Measurements from ENCODE around the gene POU3F1.

Gene POU3F1

DNA sequence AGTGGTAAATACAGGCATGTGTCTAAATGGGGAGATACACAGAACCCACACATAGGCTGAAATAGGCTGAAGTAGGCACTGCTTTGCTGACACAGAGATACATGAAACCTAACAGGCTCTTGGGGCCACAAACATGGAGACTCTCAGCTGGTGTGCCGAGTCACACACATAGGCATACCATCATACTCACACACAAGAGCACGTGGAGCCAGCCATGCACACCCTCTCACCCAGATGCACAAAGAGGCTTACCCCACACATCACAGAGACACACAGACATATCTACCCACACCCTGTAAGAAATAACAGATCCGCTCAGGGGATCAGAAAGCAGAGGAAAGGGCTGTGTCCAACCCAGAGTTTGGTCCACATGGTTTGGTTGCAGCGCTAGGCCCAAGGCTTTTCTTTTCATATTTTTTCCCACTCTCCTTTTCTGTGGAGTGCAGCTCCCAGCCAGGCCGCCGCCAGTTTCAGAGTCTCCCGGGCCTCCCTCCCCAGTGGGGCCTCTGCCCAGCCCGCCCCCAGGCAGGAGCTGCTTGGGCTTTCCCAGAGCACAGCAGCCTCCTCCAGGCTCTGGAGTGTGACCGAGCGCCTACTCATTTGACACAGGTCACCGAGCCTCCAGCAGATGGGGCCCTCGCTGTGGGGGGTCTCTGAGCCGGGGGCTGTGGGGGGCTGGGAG, 3.9 kb upstream of the POU3F1 start:
- in situ Hi-C loops (cut with MboI; ENCODE audit: low sequenced_read_pairs): no loop called here

DNA sequence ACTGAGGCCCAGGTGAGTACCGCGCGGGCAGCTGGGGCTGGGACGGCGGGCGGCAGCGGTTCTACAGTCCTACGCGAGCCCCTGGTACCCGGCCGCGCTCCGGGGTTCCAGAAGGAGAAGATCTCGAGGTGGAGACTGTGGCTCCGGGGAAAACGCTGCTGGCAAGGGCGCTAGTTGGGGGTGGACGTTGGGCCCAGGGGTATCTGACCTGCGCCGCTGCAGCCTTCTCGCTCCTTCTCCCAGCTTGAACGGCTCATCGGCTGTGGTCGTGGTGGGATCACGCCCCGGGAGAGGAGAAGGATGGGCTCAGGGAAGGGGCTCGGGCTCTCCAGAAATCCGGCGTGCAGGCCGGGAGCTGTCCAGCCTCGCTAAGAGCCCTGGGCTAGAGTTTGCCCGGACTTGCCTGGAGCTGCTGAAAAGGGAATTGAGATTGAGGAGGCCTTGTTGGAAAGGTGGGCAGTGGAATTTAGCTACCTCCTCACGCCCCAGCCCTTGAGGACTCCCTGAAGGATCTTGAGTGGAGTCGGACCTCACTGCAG, 1.1 kb upstream of the POU3F1 start:
- in situ Hi-C loops (cut with MboI; ENCODE audit: low sequenced_read_pairs): loop anchor here (25.0 kb wide), 1 partner anchor 540 kb away; no protein-coding TSS in a partner anchor

DNA sequence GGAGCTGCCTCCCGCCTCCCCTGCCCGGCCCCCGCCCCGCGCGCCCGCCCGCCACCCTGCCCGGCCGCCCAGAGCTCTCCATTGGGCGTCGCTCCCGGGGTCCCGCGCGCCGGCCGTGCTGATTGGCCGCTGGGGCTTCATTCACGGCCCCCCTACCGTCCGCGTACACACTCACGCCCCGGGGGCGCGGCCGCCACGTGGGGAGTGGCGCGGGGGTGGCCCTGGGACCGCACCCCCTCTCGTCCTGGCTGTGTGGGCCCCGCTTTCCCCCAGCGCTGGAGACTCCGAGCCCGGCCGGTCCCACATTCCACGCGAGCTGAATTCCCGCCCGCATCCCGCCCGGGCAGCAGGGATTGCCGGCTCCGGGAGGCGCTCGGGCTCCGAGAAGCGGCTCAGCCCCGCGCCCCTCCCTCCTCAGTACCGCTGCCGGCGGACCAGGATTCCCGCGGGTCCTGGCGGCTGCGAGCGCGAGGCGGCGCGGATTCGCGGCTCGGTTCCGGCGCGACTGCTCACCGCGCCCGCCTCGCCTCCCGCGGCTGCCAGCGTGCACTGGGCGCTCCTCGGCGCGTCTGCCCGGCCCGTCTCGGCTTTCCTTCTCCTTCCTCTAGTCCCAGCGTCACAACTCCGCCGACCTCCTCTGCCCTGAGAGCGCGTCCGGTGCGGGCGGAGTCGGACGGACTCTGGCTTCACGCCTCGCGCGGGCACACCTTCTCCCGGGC, 450 bp upstream of the POU3F1 start:
- in situ Hi-C loops (cut with MboI; ENCODE audit: low sequenced_read_pairs): loop anchor here (25.0 kb wide), 1 partner anchor 540 kb away; no protein-coding TSS in a partner anchor

DNA sequence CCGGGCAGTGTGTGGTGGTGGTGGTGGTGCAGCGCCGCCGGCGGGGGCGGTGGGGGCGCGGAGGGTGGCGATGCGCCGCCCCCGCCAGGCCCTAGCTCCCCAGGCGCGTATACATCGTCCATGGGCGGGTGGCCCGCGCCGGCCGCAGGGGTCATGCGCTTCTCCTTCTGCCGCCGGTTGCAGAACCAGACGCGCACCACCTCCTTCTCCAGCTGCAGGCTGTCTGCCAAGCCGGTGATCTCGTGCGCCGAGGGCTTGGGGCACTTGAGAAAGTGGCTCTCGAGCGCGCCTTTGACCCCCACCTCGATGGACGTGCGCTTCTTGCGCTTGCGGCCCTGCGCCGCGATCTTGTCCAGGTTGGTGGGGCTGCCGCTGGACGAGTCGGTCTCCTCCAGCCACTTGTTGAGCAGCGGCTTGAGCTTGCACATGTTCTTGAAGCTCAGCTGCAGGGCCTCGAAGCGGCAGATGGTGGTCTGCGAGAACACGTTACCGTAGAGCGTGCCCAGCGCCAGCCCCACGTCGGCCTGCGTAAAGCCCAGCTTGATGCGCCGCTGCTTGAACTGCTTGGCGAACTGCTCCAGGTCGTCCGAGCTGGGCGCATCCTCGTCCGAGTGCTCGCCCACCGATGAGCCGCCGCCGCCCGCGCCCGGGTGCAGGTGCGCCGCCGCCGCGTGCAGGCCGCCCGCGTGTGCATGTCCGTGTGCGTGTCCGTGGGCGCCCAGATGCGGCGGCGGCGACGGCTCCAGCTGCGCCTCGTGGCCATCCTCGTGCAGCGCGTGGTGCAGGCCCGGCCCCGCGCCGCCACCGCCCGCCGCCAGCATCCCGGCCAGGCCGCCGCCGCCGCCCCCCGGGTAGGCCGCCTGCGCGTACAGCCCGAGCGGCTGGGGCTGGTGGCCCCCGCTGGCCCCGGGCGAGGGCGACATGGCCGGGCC, 926 bp downstream of the POU3F1 start:
- in situ Hi-C loops (cut with MboI; ENCODE audit: low sequenced_read_pairs): loop anchor here (25.0 kb wide), 1 partner anchor 542 kb away; no protein-coding TSS in a partner anchor

DNA sequence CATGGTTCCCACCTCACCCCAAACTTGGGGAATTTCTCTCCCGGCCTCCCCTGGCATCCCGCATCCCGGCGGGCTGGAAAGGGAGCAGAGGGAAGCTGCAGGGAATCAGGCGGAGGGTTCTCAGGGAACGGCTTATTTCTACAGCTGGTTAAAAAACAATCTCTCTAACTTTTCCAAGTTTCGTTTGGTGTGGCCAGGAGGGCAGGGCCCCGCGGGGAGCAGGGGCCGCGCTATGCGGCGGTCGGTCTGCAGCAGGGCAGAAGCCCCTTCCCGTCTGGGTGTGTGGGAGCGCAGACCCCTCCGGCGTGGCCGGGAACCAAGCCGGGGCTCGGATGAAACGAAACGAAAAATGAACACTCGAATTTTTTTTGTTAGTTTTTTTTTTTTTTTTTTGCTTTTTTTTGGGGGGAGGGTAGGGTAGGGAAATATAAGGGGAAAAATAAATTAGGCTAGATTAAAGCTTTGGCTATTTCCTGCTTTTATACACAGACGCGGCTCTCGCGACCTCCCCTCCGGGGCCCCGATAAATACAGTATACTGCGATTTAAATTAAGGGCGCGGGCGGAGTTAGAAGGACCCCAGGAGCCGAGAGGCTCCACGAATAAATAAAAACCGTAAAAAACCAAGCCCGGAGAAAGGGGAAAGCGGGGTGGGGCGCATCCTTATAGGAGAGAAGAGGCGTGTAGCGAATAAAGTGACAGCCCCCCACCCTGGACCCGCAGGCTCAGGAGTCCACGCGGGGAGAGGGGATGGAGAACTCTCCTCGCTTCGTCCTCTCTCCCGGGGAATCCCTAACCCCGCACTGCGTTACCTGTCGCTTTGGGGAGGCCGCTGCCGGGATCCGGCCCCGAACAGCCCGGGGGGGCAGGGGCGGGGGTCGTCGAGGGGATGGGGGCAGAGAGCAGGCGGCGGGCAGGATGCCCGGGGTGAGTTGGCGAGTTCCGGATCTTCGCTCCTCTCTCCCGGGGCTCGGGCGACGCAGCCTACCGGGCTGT, 2.1 kb downstream of the POU3F1 start:
- in situ Hi-C loops (cut with MboI; ENCODE audit: low sequenced_read_pairs): loop anchor here (25.0 kb wide), 1 partner anchor 543 kb away; no protein-coding TSS in a partner anchor

DNA sequence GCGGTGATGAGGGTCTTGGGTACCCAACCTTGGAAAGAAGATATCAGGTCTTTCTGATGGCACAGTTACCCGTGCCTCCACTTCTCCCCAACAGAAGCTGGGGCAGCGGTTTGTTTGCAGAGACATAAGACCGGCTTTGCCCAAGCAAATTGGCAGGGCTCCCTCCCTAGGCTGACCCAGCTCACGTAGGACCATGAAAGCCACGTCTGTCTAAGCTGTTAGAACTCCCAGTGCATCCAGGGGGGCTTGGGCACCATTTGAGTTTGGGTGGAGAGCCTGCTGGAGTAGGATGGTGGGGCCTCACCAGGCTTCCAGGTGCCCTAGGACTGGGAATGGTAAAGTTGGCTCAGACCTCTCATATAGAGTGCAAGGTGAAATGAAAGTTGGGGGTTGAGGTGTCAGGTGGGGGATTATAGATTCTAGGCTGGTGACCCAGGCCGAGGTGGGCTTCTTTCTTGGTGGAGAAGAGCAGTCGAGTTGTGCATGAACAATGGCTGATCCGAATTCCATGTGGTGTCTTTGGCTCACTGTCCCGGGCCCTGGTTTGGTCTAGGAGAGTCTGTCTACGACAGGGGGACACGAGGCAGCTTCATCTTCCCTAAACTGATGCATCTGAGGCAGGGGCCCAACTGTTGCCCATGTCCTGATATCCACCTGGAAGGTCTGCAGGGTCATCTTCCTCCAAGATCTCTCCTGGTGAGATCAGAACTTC, 3.4 kb downstream of the POU3F1 start:
- in situ Hi-C loops (cut with MboI; ENCODE audit: low sequenced_read_pairs): loop anchor here (25.0 kb wide), 1 partner anchor 544 kb away; no protein-coding TSS in a partner anchor

DNA sequence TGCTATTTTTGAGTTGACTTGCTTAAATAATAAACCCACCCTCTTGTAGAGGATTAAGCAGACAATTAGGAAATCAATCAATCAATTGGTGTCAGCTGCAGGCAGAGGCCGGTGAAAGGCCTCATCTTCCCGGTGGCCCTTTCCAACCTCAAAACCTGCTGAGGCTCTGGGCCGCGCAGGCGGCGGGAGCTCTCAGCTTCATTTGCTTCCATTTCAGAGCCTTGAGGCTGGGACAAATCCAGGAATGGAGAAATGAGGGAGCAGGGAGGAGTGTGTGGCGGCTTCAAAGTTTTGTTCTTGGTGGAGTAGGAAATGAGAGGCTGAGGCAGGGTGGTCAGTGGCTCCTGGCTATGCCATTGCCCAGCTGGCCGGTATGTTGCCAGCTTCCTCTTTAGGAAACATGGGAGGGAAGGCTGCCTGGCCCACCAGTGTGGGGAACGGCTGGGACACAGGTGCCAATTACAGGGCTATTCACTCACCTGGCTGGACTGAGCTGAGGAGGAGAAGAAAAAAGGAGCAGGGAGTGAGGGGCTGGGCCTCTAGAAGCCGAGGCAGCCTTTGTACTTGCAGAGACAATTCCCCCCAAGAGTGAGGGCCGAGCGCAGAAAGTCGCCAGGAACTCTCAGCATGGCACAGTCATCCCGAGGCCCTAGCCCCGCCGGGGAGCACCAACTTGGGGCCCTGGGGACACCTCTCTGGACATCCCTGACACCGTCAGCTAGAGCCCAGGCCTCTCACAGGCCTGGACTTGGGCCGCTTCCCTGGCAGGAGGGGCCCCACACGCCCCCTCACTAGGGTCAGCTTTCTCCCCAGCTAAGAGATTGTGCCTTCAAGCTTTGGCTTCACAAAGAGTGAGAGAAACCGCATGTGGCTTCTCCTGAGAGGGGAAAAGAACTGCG, 4.4 kb downstream of the POU3F1 start:
- in situ Hi-C loops (cut with MboI; ENCODE audit: low sequenced_read_pairs): loop anchor here (25.0 kb wide), 1 partner anchor 545 kb away; no protein-coding TSS in a partner anchor

DNA sequence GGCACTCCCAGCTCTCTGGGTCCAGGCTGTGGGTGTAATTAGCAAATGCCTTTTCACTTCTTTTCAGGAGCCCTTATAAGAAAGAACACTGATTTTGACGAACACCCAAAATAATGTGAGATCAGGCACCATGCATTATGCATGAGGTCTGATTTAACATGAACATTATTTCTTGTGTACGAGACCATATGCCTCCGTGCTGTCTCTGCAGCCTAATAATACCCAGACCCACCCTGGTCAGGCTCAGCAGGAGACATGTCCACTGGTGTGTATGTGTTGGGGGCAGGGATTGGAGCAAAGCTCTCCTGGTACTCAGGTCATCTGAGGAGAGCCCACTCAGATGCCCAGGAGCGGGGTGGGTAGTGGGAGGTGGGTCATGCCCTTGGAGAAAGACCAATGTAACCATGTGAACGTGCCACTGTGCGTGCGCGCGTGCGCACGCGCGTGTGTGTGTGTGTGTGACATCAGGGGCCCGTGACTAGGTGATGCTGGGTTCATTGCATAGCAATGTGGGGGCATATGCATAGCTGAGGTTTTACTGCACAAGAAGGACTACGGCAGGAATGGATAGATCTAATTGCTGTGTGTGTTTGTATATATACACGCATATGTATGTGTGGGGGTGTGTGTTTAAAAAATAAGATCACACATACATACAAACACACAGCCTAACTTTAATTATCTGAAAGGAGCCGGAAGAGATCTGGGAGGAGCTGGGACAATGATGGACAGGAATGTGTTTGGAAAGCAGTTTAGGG, 7.1 kb downstream of the POU3F1 start:
- in situ Hi-C loops (cut with MboI; ENCODE audit: low sequenced_read_pairs): loop anchor here (25.0 kb wide), 1 partner anchor 548 kb away; no protein-coding TSS in a partner anchor

DNA sequence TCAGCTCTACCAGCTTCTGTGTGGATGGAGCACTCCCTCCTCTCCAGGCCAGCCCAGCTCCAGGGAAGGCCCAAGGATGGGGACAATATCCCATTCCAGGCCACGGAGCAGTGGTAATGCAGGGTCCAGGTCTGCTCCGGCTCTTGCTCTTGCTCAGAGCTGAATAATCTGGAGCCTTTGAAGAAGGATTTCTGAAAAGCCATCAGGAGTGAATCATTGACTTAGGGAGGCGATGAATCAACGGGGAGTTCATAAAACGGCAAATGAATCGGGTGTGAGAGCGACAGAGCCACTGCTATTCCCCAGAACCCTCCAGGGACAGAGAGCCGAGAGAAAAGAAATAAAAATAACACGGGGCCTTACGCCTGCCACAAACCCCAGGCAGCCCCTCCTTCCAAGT, 7.7 kb downstream of the POU3F1 start:
- in situ Hi-C loops (cut with MboI; ENCODE audit: low sequenced_read_pairs): loop anchor here (25.0 kb wide), 1 partner anchor 548 kb away; no protein-coding TSS in a partner anchor

DNA sequence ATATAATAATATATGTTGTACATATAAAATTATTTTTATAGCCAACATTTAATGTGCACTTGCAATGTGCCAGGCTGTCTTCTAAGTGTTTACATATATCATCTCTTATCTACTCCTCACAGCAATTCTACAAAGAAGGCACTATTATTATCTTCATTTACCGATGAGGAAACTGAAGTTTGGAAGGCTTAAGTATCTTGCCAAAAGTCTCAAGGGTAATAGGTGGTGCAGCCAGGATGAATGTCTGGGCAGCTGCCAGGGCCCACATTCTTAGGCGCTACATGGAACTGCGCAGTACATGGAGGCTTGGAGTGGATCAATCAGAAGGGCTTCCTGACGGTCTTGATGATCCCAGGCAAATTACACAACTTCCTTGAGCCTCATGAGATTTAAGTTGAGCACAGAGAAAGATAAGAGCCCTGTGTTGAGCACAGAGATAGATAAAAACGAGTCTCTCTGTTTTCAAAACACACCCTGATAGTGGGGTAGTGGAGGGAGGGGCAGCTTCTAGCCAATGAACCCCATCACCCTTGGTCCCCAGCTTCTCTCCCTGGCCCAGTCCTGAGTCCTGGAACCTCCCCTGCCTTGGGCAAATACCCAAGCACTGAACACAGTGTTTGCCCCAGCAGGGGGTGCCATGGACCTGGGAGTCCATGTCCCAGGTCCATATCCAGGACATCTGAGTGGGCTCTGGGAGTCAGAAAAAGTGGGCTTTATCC, 9.2 kb downstream of the POU3F1 start:
- in situ Hi-C loops (cut with MboI; ENCODE audit: low sequenced_read_pairs): loop anchor here (25.0 kb wide), 1 partner anchor 550 kb away; no protein-coding TSS in a partner anchor

DNA sequence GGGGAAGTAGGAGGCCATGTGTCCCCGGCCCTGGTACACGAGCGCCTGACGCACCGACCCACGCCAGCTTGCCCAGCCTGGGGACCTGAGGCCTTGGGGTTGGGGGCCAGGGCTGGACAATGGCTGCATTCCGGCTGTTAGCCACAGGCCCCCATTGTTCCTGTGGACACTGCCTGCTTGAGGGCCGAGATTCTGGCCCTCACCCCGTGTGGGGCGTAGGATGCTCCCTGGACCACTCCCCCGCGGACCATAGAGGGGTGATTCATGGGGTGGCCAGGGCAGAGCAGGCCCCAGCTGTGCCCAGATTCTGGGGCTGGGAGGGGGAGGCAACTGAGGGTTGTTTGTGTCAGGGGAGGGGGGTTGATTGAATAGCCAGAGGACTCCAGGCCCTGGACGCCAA, 11.7 kb downstream of the POU3F1 start:
- in situ Hi-C loops (cut with MboI; ENCODE audit: low sequenced_read_pairs): loop anchor here (25.0 kb wide), 1 partner anchor 552 kb away; no protein-coding TSS in a partner anchor

DNA sequence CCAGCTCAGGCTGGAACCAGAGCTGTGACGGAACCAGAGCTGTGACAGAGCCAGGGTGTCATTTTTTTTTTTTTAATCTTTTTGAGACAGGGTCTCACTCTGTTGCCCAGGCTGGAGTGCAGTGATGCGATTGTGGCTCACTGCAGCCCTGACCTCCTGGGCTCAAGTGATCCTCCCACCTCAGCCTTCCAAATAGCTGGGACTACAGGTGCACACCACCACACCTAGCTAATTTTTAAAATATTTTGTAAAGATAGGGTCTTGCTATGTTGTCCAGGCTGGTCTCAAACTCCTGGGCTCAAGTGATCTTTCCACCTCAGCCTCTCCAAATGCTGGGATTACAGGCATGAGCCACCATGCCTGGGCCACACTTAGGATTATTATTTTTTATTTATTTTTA, 13.6 kb downstream of the POU3F1 start:
- in situ Hi-C loops (cut with MboI; ENCODE audit: low sequenced_read_pairs): loop anchor here (25.0 kb wide), 1 partner anchor 554 kb away; no protein-coding TSS in a partner anchor

DNA sequence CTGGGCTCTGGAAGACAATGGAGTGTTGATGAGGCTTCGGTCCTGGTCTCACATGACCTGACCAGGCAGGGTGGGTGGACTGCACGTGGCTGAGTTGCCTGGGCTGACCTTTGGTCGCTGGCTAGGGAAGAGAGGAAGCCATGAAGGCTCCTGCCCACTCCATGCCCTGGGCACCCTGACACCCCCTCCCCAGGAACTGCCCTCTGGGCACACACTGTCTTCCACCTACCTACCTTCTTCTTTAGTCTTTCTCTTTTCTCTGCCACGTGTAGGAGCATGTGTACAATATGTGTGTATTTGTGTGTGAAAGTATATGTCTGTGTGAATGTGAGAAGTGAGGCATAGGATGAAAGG, 15.1 kb downstream of the POU3F1 start:
- in situ Hi-C loops (cut with MboI; ENCODE audit: low sequenced_read_pairs): loop anchor here (25.0 kb wide), 1 partner anchor 556 kb away; no protein-coding TSS in a partner anchor

DNA sequence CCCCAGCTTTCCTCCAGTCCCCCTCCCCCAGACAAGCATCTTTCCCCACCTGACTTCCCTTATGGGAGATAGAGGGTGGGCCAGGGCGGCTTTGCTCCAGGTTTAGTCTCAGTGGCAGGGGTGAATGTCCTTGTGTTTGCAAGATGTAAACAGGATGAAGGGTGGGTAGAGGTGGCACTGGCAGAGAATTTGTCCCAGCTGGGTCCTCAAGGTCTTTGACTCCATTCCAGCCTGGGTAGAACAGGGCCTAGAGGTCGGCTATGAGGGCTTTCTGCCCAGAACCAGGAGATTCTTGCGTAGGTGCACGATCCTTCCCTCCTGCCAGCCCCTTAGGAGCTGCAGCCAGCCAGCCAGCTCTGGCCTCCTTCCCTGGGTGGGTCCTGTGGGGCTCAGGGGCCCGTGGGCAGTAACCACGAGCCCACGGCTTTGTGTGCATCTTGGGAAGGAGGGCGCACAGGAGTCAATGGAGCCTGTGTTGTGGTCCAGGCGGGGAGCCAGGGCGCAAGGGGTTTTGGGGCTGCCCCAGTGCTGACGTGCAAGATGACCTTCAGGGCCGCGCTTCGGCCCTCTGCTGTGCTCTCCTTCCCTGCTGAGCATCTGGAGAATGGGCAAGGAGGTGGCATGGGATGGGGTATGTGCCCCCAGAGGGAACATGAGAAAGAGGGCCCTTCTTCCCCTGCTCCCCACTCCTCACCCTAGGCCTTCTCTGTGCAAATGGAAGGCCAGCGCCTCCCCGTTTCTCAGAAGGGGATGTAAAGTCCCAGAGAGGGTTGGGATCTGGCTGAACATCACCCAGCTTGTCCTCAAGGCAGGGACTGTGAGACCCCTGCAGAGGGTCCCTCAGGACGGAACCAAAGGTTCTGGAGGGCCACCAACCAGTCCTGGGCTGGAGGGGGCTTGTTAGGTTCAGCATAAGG, 15.7 kb downstream of the POU3F1 start:
- in situ Hi-C loops (cut with MboI; ENCODE audit: low sequenced_read_pairs): loop anchor here (25.0 kb wide), 1 partner anchor 556 kb away; no protein-coding TSS in a partner anchor
